SU-DHL-6 (cell line): ENCODE data around the gene GPR55.

Experiments used
- H2AFZ ChIP-seq: fragments of 200-600 bp; sonication (generic); 2 replicates; pipeline ENCODE4 v1.6.1; 2014; ENCODE audit warnings: low read depth, mild to moderate bottlenecking, moderate library complexity, mixed read lengths, antibody characterized with exemption, low read length; ENCODE audit not compliant: severe bottlenecking
- H3F3A ChIP-seq: fragments of 200-600 bp; shearing (Covaris generic); 2 replicates; pipeline ENCODE4 v1.6.0; 2016; ENCODE audit warnings: antibody characterized with exemption, mild to moderate bottlenecking; ENCODE audit not compliant: insufficient read depth
- H3K27ac ChIP-seq: fragments of 200-600 bp; sonication (generic); 2 replicates; pipeline ENCODE4 v1.5.1; 2016; ENCODE audit warnings: low read depth, mild to moderate bottlenecking, low read length, moderate library complexity, mixed read lengths
- H3K27me3 ChIP-seq: fragments of 200-600 bp; sonication (generic), shearing (Covaris generic); 2 replicates; pipeline ENCODE4 v1.6.0; 2014; ENCODE audit warnings: mild to moderate bottlenecking, low read length
- H3K36me3 ChIP-seq: fragments of 200-600 bp; sonication (generic); 2 replicates; pipeline ENCODE4 v1.6.1; 2014; ENCODE audit warnings: mild to moderate bottlenecking, low read length, mixed read lengths
- H3K4me2 ChIP-seq: fragments of 300-600, 200-600 bp; shearing (Covaris generic), sonication (generic); 2 replicates; pipeline ENCODE4 v1.6.0; 2014; ENCODE audit warnings: low read length, low read depth, mild to moderate bottlenecking; ENCODE audit not compliant: poor library complexity, severe bottlenecking
- H3K4me3 ChIP-seq: fragments of 200-600 bp; sonication (generic); 2 replicates; pipeline ENCODE4 v1.5.1; 2014; ENCODE audit warnings: antibody characterized with exemption, low read length, mild to moderate bottlenecking, mixed read lengths; ENCODE audit not compliant: insufficient read depth, poor library complexity, severe bottlenecking
- H3K79me2 ChIP-seq: fragments of 200-600 bp; sonication (generic); 2 replicates; pipeline ENCODE4 v1.6.1; 2014; ENCODE audit warnings: mild to moderate bottlenecking, low read length, moderate library complexity; ENCODE audit not compliant: insufficient read depth
- H3K9ac ChIP-seq: fragments of 200-600 bp; sonication (generic); 2 replicates; pipeline ENCODE4 v1.7.0; 2014; ENCODE audit warnings: mild to moderate bottlenecking, low read length
- H3K9me2 ChIP-seq: fragments of 200-600 bp; sonication (generic); replicated peaks from 2 replicates; pipeline ENCODE4 v1.6.1; 2014; ENCODE audit warnings: low read length; ENCODE audit not compliant: insufficient read depth
- H3K9me3 ChIP-seq: fragments of 200-600 bp; sonication (generic); 2 replicates; pipeline ENCODE4 v1.6.1; 2014; ENCODE audit warnings: low read length, mixed read lengths; ENCODE audit not compliant: insufficient read depth
- H4K20me1 ChIP-seq: fragments of 200-600 bp; sonication (generic); 2 replicates; pipeline ENCODE4 v1.6.1; 2014; ENCODE audit warnings: low read depth, mild to moderate bottlenecking, antibody characterized with exemption, low read length, moderate library complexity, mixed read lengths
- CTCF ChIP-seq: fragments of 200-600 bp; sonication (generic); IDR thresholded peaks from one replicate; pipeline ENCODE4 v1.5.1; 2017; ENCODE audit warnings: antibody characterized with exemption, mild to moderate bottlenecking, low read length, moderate library complexity; ENCODE audit not compliant: insufficient read depth, poor library complexity, severe bottlenecking
- EZH2phosphoT487 ChIP-seq: fragments of 200-600 bp; sonication (generic), shearing (Covaris generic); conservative IDR thresholded peaks from 2 replicates; pipeline ENCODE4 v1.6.1; 2018; ENCODE audit warnings: mild to moderate bottlenecking, antibody characterized with exemption, low read length, moderate library complexity, mixed read lengths

The GPR55 gene

GRCh38 chr2:230893841-230894781 is 30.9 kb downstream of the GPR55 start:
- Histone ChIP-seq H3K27ac (no peak overlapping the region), H3K4me3 (no peak overlapping the region), H3K9me3 (no peaks in the 10 kb centered on the region), H3K36me3 (no peaks in the 10 kb centered on the region), H2AFZ (no peak overlapping the region), H3K9ac (no peak overlapping the region), H3K4me2 (no peak overlapping the region), H3F3A (no peaks in the 10 kb centered on the region), H3K9me2 (no peaks in the 10 kb centered on the region), H3K27me3 (no peaks in the 10 kb centered on the region), H3K79me2 (no peaks in the 10 kb centered on the region), H4K20me1 (no peaks in the 10 kb centered on the region)
- TF ChIP-seq CTCF (no peak), EZH2phosphoT487 (no peak)

GRCh38 chr2:230893338-230893737 is 31.7 kb downstream of the GPR55 start:
- Histone ChIP-seq H4K20me1 (no peaks in the 10 kb centered on the region), H3K9me3 (no peaks in the 10 kb centered on the region), H3K9ac (no peak overlapping the region), H3K79me2 (no peaks in the 10 kb centered on the region), H3K27ac (no peak overlapping the region), H3F3A (no peaks in the 10 kb centered on the region), H3K4me3 (no peak overlapping the region), H3K36me3 (no peaks in the 10 kb centered on the region), H3K27me3 (no peaks in the 10 kb centered on the region), H3K9me2 (no peaks in the 10 kb centered on the region), H2AFZ (no peak overlapping the region), H3K4me2 (no peak overlapping the region)
- TF ChIP-seq EZH2phosphoT487: no peak
- no peak for TF ChIP-seq CTCF

DNA sequence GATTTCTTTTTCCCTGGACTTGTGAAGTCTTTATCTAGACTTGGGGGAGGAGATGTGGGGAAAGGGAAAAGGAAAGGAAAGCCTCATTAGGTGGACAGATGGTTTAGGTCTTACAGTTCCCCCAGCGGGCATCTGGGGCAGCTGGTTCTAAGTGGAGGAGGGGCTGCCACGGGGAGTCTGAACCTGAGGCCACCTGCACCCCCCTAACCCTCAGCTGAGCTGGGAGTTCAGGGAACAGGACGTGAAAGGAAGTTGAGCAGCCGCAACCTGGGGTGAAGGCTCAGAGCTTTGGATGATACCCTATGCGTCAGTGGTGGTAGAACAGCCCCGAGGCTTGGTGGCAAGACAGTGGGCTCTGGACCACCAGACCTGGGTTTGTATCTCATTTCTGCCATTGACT is 33.5 kb downstream of the GPR55 start:
- Histone ChIP-seq H3K79me2 (no peaks in the 10 kb centered on the region), H3K27me3 (no peaks in the 10 kb centered on the region), H3K4me2 (no peak overlapping the region), H3K9me3 (no peaks in the 10 kb centered on the region), H3K9ac (no peak overlapping the region), H3K9me2 (no peaks in the 10 kb centered on the region), H2AFZ (no peak overlapping the region), H3F3A (no peaks in the 10 kb centered on the region), H3K36me3 (no peaks in the 10 kb centered on the region), H3K27ac (no peak overlapping the region), H4K20me1 (no peaks in the 10 kb centered on the region), H3K4me3 (no peak overlapping the region)
- TF ChIP-seq EZH2phosphoT487 (no peak), CTCF (no peak)
